Calu3 (cell line): Measurements from ENCODE around the gene TEAD1. TPM values are rescaled to one million over a fixed set of nuclear protein-coding genes. Genes with fewer than 3 reads are reported as not detected.

Experiments
- BruUV-seq: library from RNA; stranded (reverse); fragments of 400-500 nt; replicated peaks from 2 replicates; lab custom pipeline; 2021; lab: Mats Ljungman, UMichigan
- CTCF ChIA-PET: fragments of 300-600 bp; sonication (Branson Sonifier 250); formaldehyde crosslinking; loops from one replicate; lab custom pipeline; 2022; ENCODE audit warnings: antibody characterized with exemption; lab: Charles Lee
- DNase-seq: peaks from one replicate; pipeline ENCODE4 v3.0.0; 2022
- H3K27ac Mint-ChIP-seq: one replicate; pipeline ENCODE4 v1.8.0; 2022; ENCODE audit warnings: mixed read lengths; ENCODE audit not compliant: unreplicated experiment
- H3K27me3 Mint-ChIP-seq: one replicate; pipeline ENCODE4 v1.8.0; 2022; ENCODE audit warnings: mixed read lengths; ENCODE audit not compliant: unreplicated experiment
- H3K36me3 Mint-ChIP-seq: one replicate; pipeline ENCODE4 v1.8.0; 2022; ENCODE audit warnings: mild to moderate bottlenecking, moderate library complexity, mixed read lengths; ENCODE audit not compliant: insufficient read depth, unreplicated experiment
- H3K4me1 Mint-ChIP-seq: one replicate; pipeline ENCODE4 v1.8.0; 2022; ENCODE audit warnings: mild to moderate bottlenecking, low read depth, mixed read lengths; ENCODE audit not compliant: unreplicated experiment
- H3K4me3 Mint-ChIP-seq: one replicate; pipeline ENCODE4 v1.8.0; 2022; ENCODE audit warnings: mild to moderate bottlenecking, low read depth, moderate library complexity, mixed read lengths; ENCODE audit not compliant: unreplicated experiment
- H3K9me3 Mint-ChIP-seq: one replicate; pipeline ENCODE4 v1.8.0; 2022; ENCODE audit warnings: low read depth, mixed read lengths; ENCODE audit not compliant: unreplicated experiment
- intact Hi-C: fragments of 100-400 bp; cut with micrococcal nuclease; formaldehyde crosslinking; loops from one replicate; pipeline ENCODE4 v1.10.0; 2022; ENCODE audit not compliant: unreplicated experiment
- total RNA-seq: library from RNA; stranded (reverse); gene quantifications from 2 replicates; pipeline ENCODE4 v1.2.3, GENCODE V29; 2022
- TF ChIP-seq, protein P1 (sequence below): fragments of 200-600 bp; IDR thresholded peaks from one replicate; pipeline ENCODE4 v1.8.0; 2022; ENCODE audit warnings: antibody characterized with exemption; ENCODE audit not compliant: unreplicated experiment

Gene TEAD1
- total RNA-seq, 1 experiment from 2014 or later: 104 TPM

- H3K27ac Mint-ChIP-seq: peak overlapping the region; percentile 94
- CTCF ChIA-PET: interaction anchor here (1.3 to 2.4 kb wide), 5 partner anchors 14 to 151 kb away, joined by 3 to 11 read pairs (median 5); no protein-coding TSS in a partner anchor
- H3K4me3 Mint-ChIP-seq: peak overlapping the region; percentile 62
- TF ChIP-seq, protein P1, sequence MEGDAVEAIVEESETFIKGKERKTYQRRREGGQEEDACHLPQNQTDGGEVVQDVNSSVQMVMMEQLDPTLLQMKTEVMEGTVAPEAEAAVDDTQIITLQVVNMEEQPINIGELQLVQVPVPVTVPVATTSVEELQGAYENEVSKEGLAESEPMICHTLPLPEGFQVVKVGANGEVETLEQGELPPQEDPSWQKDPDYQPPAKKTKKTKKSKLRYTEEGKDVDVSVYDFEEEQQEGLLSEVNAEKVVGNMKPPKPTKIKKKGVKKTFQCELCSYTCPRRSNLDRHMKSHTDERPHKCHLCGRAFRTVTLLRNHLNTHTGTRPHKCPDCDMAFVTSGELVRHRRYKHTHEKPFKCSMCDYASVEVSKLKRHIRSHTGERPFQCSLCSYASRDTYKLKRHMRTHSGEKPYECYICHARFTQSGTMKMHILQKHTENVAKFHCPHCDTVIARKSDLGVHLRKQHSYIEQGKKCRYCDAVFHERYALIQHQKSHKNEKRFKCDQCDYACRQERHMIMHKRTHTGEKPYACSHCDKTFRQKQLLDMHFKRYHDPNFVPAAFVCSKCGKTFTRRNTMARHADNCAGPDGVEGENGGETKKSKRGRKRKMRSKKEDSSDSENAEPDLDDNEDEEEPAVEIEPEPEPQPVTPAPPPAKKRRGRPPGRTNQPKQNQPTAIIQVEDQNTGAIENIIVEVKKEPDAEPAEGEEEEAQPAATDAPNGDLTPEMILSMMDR: no peak
- no TSS peak for BruUV-seq
- H3K9me3 Mint-ChIP-seq: no peaks in the 10 kb centered on the region
- DNase-seq: no peak
- no peaks in the 10 kb centered on the region for H3K27me3 Mint-ChIP-seq
- peaks cover 78% of the 10 kb centered on the region for H3K4me1 Mint-ChIP-seq
- intact Hi-C loops: loop anchor here (1.0 to 5.0 kb wide), 2 partner anchors 67 to 108 kb away; no protein-coding TSS in a partner anchor
- H3K36me3 Mint-ChIP-seq: peaks cover 13% of the 10 kb centered on the region
Measured at GRCh38 chr11:12694183-12694531, 19.9 kb downstream of the TEAD1 start.

- BruUV-seq: no TSS peak
- DNase-seq: no peak
- H3K36me3 Mint-ChIP-seq: peaks cover 13% of the 10 kb centered on the region
- H3K9me3 Mint-ChIP-seq: no peaks in the 10 kb centered on the region
- H3K4me3 Mint-ChIP-seq: peak overlapping the region; percentile 62
- H3K27ac Mint-ChIP-seq: peak overlapping the region; percentile 94
- TF ChIP-seq, protein P1: no peak
- no peaks in the 10 kb centered on the region for H3K27me3 Mint-ChIP-seq
- CTCF ChIA-PET: interaction anchor here (1.4 kb wide), 1 partner anchor 105 kb away, joined by 3 read pairs; no protein-coding TSS in a partner anchor
- H3K4me1 Mint-ChIP-seq: peaks cover 73% of the 10 kb centered on the region
- intact Hi-C loops: no loop called here
Measured at GRCh38 chr11:12695221-12695794, 21.1 kb downstream of the TEAD1 start.

GRCh38 chr11:12695873-12696272 is 21.7 kb downstream of the TEAD1 start:
- TF ChIP-seq, protein P1: no peak
- intact Hi-C loops: no loop called here
- BruUV-seq: no TSS peak
- no peak for DNase-seq
- Mint-ChIP-seq H3K9me3 (no peaks in the 10 kb centered on the region), H3K4me3 (no peak overlapping the region), H3K27me3 (no peaks in the 10 kb centered on the region), H3K36me3 (peaks cover 13% of the 10 kb centered on the region), H3K4me1 (peaks cover 69% of the 10 kb centered on the region), H3K27ac (peak overlapping the region; percentile 94)
- CTCF ChIA-PET: no interaction called here

- peak overlapping the region; percentile 11 for H3K4me3 Mint-ChIP-seq
- H3K4me1 Mint-ChIP-seq: peaks cover 67% of the 10 kb centered on the region
- no peaks in the 10 kb centered on the region for H3K27me3 Mint-ChIP-seq
- no TSS peak for BruUV-seq
- CTCF ChIA-PET: interaction anchor here (0.6 kb wide), 1 partner anchor 539 kb away, joined by 3 read pairs; no protein-coding TSS in a partner anchor
- H3K27ac Mint-ChIP-seq: peak overlapping the region; percentile 94
- intact Hi-C loops: no loop called here
- no peaks in the 10 kb centered on the region for H3K9me3 Mint-ChIP-seq
- no peak for DNase-seq
- H3K36me3 Mint-ChIP-seq: peaks cover 13% of the 10 kb centered on the region
- TF ChIP-seq, protein P1: no peak
Measured at GRCh38 chr11:12696911-12697581, 22.8 kb downstream of the TEAD1 start.
